GM12873 (cell line): ENCODE measurements around the gene CFAP221.

Source experiments
- CTCF ChIP-seq: IDR thresholded peaks from 2 replicates; pipeline ENCODE4 v1.5.1; 2012; ENCODE audit warnings: low read depth, mild to moderate bottlenecking, moderate library complexity, low read length, control low read depth; ENCODE audit not compliant: insufficient read depth; ENCODE audit errors: missing control alignments

CFAP221 gene

GRCh38 chr2:119544075-119544938, at the start of gene CFAP221:
Gene CFAP221, plus strand, starts transcription at chr2:119544449. Its CDS starts 1,683 bp downstream, at chr2:119546132.
- TF ChIP-seq CTCF: no peak

DNA sequence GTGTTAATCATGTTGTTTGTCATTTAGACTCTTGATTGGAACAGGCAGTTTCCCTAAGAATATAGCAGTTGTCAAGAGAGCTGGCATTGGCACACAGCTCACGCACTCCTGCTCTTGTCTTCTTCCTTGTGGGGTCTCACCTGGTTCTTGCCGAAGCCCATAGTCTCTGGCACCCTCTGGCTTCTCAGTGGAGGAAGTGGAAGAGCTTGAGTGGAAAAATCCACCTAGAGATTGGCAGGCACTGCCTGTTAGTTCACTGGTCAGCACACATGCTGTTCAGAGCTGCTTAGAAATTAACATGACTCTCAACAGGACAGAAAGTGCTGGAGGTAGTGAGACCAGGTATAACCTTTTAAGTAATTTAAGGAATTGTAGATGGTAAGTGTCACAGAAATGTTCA, 48.3 kb upstream of the CFAP221 start:
- TF ChIP-seq CTCF: no peak

- no peak for TF ChIP-seq CTCF
Measured at GRCh38 chr2:119496682-119497081, 47.6 kb upstream of the CFAP221 start.

DNA sequence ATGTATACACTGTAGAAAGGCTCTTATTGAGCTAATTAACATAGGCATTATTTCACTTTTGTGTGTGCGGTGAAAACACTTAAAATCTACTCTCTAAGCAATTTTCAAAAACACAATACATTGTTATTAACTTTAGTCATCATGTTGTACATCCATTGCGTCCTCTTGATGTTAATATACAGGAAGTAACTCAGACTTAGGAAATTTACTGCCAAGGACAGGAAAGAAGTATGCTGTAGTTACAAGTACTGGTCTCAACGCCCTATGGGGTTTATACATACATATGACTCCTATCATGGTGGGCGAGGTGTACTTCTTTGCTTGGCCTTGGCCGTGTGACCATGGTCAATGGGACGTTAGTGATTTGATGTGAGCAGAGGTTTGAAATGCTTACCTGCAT, 35.5 kb upstream of the CFAP221 start:
- TF ChIP-seq CTCF: no peak

GRCh38 chr2:119511989-119512388, 32.3 kb upstream of the CFAP221 start:
- TF ChIP-seq CTCF: no peak

DNA sequence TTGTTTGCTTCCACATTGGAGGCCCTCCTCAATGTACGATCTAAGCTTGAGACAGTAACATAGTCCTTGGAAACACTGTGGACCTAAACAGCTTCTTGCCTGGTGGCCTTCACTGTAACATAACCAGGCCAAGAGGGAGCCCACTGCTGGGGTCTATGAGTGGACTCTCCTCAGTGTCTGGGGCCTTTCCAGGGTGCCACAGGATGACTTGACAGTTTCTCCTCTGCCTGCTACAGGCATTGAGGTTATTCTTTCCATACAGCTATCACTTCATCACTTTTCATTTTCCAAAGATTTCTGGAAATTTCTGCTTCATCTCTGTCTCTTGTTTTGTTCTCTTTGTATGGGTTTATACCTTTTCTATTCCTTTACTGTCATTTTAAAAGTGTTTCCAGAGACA, 31.3 kb upstream of the CFAP221 start:
- TF ChIP-seq CTCF: no peak

- no peak for TF ChIP-seq CTCF
Measured at GRCh38 chr2:119513832-119514231, 30.4 kb upstream of the CFAP221 start.
